ENCODE data around the gene BTBD10.

BTBD10 gene

DNA sequence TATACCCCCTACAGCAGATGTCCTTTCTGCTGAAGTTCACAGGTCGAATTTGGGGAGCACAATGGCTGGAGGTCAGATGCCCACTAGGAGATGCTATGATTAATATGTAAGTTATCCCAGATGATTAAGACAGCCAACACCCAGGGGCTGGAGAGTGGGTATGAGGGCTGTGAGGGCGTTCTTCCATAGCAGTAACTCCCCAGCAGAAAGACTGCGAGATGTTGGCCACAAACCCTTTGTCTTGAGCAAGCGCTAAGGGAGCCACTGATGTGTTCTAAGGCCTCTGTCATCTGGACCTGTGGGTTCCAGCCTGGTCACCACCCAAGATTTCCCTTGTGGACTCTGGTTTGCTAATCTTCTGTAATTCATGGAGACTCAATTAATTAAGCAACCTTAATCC lies 107.8 kb downstream of the BTBD10 start:
- Histone ChIP-seq H3K27ac (no peak overlapping the region), H3K9me3 (replicated peaks in 1 of 11) (no peaks in the 10 kb centered on the region), H3K4me1 (peaks cover 0 to 4% (median 0%) of the 10 kb centered on the region in 10 experiments; a peak in 1 of 20 replicates), H3K27me3 (no peaks in the 10 kb centered on the region), H4K20me1 (peaks cover 0 to 69% (median 12%) of the 10 kb centered on the region in 11 experiments; a peak in 8 of 22 replicates), H3K4me3 (no peak overlapping the region), H3K4me2 (no peak overlapping the region), H3K36me3 (peaks cover 84 to 99% (median 95%) of the 10 kb centered on the region in 11 experiments), H3K9ac (no peak overlapping the region)
- no peak for TF ChIP-seq Cebpa-rat (IDR thresholded peaks at IDR 0.05)

DNA sequence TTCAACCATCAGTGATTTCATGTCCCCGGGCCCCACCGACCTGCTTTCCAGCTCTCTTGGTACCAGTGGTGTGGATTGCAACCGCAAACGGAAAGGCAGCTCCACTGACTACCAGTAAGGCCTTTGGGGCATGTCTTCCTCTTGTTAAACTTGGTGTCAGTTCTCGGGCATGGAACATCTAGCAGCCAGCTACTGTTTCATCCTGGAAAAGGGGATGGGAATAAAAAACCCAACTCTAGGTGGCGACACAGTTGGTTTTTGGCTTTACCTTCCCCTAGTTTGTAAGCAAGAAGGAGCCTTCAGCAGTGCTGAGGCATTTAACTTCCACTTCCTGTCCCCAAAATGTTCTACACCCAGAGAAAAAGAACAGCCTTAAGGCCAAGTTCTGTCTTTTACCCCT lies 108.7 kb downstream of the BTBD10 start:
- H3K4me3 ChIP-seq = no peak overlapping the region
- H3K9ac ChIP-seq = no peak overlapping the region
- no peak overlapping the region for H3K4me2 ChIP-seq
- no peak for TF ChIP-seq Cebpa-rat (IDR thresholded peaks at IDR 0.05)
- peaks cover 82 to 99% (median 94%) of the 10 kb centered on the region in 11 experiments for H3K36me3 ChIP-seq
- H3K27ac ChIP-seq = no peak overlapping the region
- H3K9me3 ChIP-seq (replicated peaks in 1 of 11) = no peaks in the 10 kb centered on the region
- H3K27me3 ChIP-seq = no peaks in the 10 kb centered on the region
- H3K4me1 ChIP-seq = peaks cover 1 to 9% (median 4%) of the 10 kb centered on the region in 10 experiments; a peak in 18 of 20 replicates
- peaks cover 0 to 78% (median 12%) of the 10 kb centered on the region in 11 experiments; a peak in 10 of 22 replicates for H4K20me1 ChIP-seq

- peaks cover 18 to 25% (median 20%) of the 10 kb centered on the region in 10 experiments for H3K4me1 ChIP-seq
- TF ChIP-seq Cebpa-rat (IDR thresholded peaks at IDR 0.05) = no peak
Measured at GRCh38 chr11:13352711-13353110, 110.3 kb downstream of the BTBD10 start.

GRCh38 chr11:13349581-13349980 lies 113.4 kb downstream of the BTBD10 start:
- no peak overlapping the region for H3K9ac ChIP-seq
- H3K9me3 ChIP-seq (replicated peaks in 1 of 11) = no peaks in the 10 kb centered on the region
- no peak for TF ChIP-seq Cebpa-rat (IDR thresholded peaks at IDR 0.05)
- H3K27me3 ChIP-seq = no peaks in the 10 kb centered on the region
- H3K27ac ChIP-seq = 0 out of 22 replicates have a peak overlapping the region, but pooled peaks of 2 of the 11 experiments have one; percentile 37 to 48
- H3K4me1 ChIP-seq = peaks cover 27 to 50% (median 42%) of the 10 kb centered on the region in 10 experiments
- H3K4me3 ChIP-seq = no peak overlapping the region
- peak overlapping the region in 7 of 11 experiments; percentile 73 to 92 (median 83); a peak in 7 of 22 replicates for H3K4me2 ChIP-seq
- H3K36me3 ChIP-seq = peaks cover 41 to 74% (median 53%) of the 10 kb centered on the region in 11 experiments
- H4K20me1 ChIP-seq = peaks cover 27 to 98% (median 51%) of the 10 kb centered on the region in 11 experiments; a peak in 21 of 22 replicates

More at GRCh38 chr11:13352711-13353110, 110.3 kb downstream of the BTBD10 start:
- Histone ChIP-seq H3K36me3 (peaks cover 69 to 89% (median 78%) of the 10 kb centered on the region in 11 experiments), H3K9me3 (replicated peaks in 1 of 11) (no peaks in the 10 kb centered on the region), H3K27ac (no peak overlapping the region), H3K4me3 (no peak overlapping the region), H3K4me2 (no peak overlapping the region), H3K27me3 (no peaks in the 10 kb centered on the region), H3K9ac (no peak overlapping the region), H4K20me1 (peaks cover 5 to 92% (median 28%) of the 10 kb centered on the region in 11 experiments; a peak in 16 of 22 replicates)

DNA sequence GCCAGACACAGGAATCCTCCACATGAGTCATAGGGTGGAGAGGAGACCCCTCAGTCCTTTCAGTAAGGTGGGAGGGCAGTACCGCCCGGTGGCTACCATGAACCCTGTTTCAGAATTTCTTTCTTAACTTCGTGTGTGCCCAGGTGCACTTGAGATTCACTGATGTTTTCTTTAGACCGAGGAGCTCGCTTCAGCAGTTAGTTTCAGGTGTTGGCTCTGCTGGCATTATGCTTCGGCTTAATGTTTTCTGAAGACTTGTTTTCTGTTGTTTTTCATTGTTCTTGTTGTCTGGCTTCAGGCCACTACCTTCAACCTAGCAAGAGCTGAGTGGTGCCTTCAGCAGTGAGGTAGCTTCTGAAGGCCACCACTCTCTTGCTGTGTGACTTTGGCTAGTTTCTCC lies 114.0 kb downstream of the BTBD10 start:
- no peaks in the 10 kb centered on the region for H3K27me3 ChIP-seq
- peak overlapping the region; percentile 73 to 92 (median 83) for H3K4me2 ChIP-seq
- H3K36me3 ChIP-seq = peaks cover 36 to 73% (median 49%) of the 10 kb centered on the region in 11 experiments; a peak in 21 of 22 replicates
- TF ChIP-seq Cebpa-rat (IDR thresholded peaks at IDR 0.05) = no peak
- H3K27ac ChIP-seq = peak overlapping the region in 3 of 11 experiments; percentile 30 to 48 (median 37); a peak in 6 of 22 replicates
- H3K9ac ChIP-seq = peak overlapping the region in 1 of 11 experiments; percentile 53; a peak in 1 of 22 replicates
- H3K4me3 ChIP-seq = no peak overlapping the region
- H3K9me3 ChIP-seq (replicated peaks in 1 of 11) = no peaks in the 10 kb centered on the region
- H4K20me1 ChIP-seq = peaks cover 32 to 98% (median 56%) of the 10 kb centered on the region in 11 experiments; a peak in 21 of 22 replicates
- H3K4me1 ChIP-seq = peaks cover 27 to 51% (median 42%) of the 10 kb centered on the region in 10 experiments

DNA sequence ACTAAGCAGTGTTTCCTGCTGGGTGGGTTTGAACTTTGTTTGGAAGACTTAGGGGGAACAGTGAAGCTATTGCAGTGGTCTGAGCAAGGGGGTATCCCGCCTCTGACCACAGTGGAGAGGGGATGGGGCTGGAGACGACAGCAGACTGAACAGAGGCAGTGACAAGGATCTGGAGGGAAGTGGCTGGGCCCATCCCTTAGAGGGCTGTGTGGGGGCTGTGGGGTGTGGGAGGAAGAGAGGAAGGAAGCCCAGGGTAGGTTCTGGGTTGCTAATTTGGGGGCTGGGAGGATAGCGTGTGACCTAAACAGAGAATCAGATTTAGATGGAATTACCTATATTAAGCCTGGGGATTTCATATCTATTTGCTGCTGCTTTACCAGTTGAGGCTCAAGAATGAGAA lies 114.7 kb downstream of the BTBD10 start:
- Histone ChIP-seq H3K27me3 (no peaks in the 10 kb centered on the region), H4K20me1 (peaks cover 39 to 100% (median 64%) of the 10 kb centered on the region in 11 experiments), H3K9me3 (replicated peaks in 1 of 11) (no peaks in the 10 kb centered on the region), H3K4me3 (peak overlapping the region in 2 of 10 experiments; percentile 16 to 31; a peak in 2 of 20 replicates), H3K27ac (peak overlapping the region in 5 of 11 experiments; percentile 24 to 48 (median 32); a peak in 9 of 22 replicates), H3K9ac (peak overlapping the region in 8 of 11 experiments; percentile 5 to 62 (median 40); a peak in 12 of 22 replicates), H3K4me2 (peak overlapping the region; percentile 73 to 92 (median 83)), H3K4me1 (peaks cover 27 to 57% (median 46%) of the 10 kb centered on the region in 10 experiments), H3K36me3 (peaks cover 31 to 67% (median 44%) of the 10 kb centered on the region in 11 experiments; a peak in 21 of 22 replicates)
- TF ChIP-seq Cebpa-rat (IDR thresholded peaks at IDR 0.05) = no peak

DNA sequence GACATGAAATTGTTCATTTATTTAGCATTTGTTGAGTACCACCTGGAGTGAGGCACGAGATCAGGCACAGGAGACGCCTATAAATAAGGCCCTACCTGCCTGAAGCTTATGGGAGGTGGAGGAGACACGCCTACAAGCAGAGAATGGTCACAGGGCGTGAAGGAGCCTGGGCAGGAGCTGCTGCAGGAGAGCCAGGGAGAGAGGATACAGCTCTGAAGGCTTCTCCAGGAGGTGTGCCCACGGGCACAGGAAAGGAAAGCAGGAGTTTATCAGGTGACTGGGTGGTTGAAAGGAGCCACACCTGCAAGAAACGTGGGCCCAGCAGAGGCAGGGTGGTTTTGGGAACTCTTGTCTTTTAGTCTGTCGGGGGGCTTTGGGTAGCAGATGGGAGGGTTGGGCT lies 115.1 kb downstream of the BTBD10 start:
- H3K4me1 ChIP-seq = peaks cover 27 to 61% (median 50%) of the 10 kb centered on the region in 10 experiments
- H3K4me2 ChIP-seq = peak overlapping the region; percentile 73 to 92 (median 83)
- H3K4me3 ChIP-seq = peak overlapping the region in 2 of 10 experiments; percentile 16 to 31; a peak in 2 of 20 replicates
- H3K36me3 ChIP-seq = peaks cover 27 to 62% (median 40%) of the 10 kb centered on the region in 11 experiments; a peak in 21 of 22 replicates
- H3K27me3 ChIP-seq = no peaks in the 10 kb centered on the region
- H3K9me3 ChIP-seq (replicated peaks in 1 of 11) = no peaks in the 10 kb centered on the region
- peak overlapping the region in 8 of 11 experiments; percentile 5 to 62 (median 40); a peak in 13 of 22 replicates for H3K9ac ChIP-seq
- no peak for TF ChIP-seq Cebpa-rat (IDR thresholded peaks at IDR 0.05)
- H4K20me1 ChIP-seq = peaks cover 43 to 100% (median 64%) of the 10 kb centered on the region in 11 experiments
- peak overlapping the region in 5 of 11 experiments; percentile 20 to 41 (median 30); a peak in 6 of 22 replicates for H3K27ac ChIP-seq

GRCh38 chr11:13346470-13346869 lies 116.6 kb downstream of the BTBD10 start:
- TF ChIP-seq Cebpa-rat (IDR thresholded peaks at IDR 0.05) = 0 out of 22 replicates have a peak, but pooled peaks of 1 of the 11 experiments have one; percentile 17
- Histone ChIP-seq H3K4me3 (no peak overlapping the region), H3K27ac (peak overlapping the region in 2 of 11 experiments; percentile 23 to 32; a peak in 2 of 22 replicates), H3K9me3 (replicated peaks in 1 of 11) (no peaks in the 10 kb centered on the region), H3K9ac (no peak overlapping the region), H3K27me3 (no peaks in the 10 kb centered on the region), H3K4me2 (peak overlapping the region in 3 of 11 experiments; percentile 7 to 91 (median 81); a peak in 3 of 22 replicates), H3K4me1 (peaks cover 27 to 76% (median 57%) of the 10 kb centered on the region in 10 experiments), H3K36me3 (peaks cover 12 to 57% (median 32%) of the 10 kb centered on the region in 11 experiments; a peak in 21 of 22 replicates), H4K20me1 (peaks cover 57 to 100% (median 76%) of the 10 kb centered on the region in 11 experiments)

DNA sequence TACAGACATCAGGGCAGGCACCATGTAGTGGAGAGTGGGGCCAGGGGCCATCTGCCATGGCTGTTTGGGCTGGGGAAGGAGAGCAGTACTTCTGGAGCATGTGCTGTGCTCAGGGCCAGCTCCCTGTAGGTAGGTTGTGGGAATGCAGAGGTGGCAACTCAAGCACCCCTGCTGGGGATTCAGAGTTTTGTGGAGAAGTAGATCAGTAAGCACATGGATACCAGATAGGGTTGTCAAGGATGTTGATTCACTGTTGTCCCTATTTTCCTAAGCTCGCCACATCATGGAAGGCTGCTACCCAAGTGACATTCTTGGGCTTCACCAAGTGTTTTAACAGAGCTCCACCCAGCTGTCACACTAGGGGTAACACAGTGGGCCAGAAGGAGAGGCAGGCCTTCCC lies 118.2 kb downstream of the BTBD10 start:
- H3K36me3 ChIP-seq = peaks cover 1 to 55% (median 20%) of the 10 kb centered on the region in 11 experiments; a peak in 17 of 22 replicates
- no peaks in the 10 kb centered on the region for H3K27me3 ChIP-seq
- peaks cover 68 to 100% (median 92%) of the 10 kb centered on the region in 11 experiments for H4K20me1 ChIP-seq
- 0 out of 22 replicates have a peak overlapping the region, but pooled peaks of 1 of the 11 experiments have one; percentile 8 for H3K4me2 ChIP-seq
- peaks cover 27 to 92% (median 70%) of the 10 kb centered on the region in 10 experiments for H3K4me1 ChIP-seq
- TF ChIP-seq Cebpa-rat (IDR thresholded peaks at IDR 0.05) = no peak
- H3K9me3 ChIP-seq (replicated peaks in 1 of 11) = no peaks in the 10 kb centered on the region
- no peak overlapping the region for H3K27ac ChIP-seq
- no peak overlapping the region for H3K4me3 ChIP-seq
- H3K9ac ChIP-seq = no peak overlapping the region
